Astrocyte (in vitro differentiated cells and primary cell): Measurements from ENCODE around the gene FBLN2.

Experiments
- CTCF ChIP-seq: IDR thresholded peaks from 2 replicates; pipeline ENCODE4 v1.5.1; 2011; ENCODE audit warnings: low read depth, mild to moderate bottlenecking, inconsistent platforms, low read length, moderate library complexity; ENCODE audit not compliant: insufficient read depth
- EZH2 ChIP-seq: IDR thresholded peaks from 2 replicates; pipeline ENCODE4 v1.6.1; 2012; ENCODE audit warnings: mild to moderate bottlenecking, low read length, inconsistent platforms; ENCODE audit not compliant: insufficient read depth

GRCh38 chr3:13543253-13543652 lies 5.7 kb upstream of the FBLN2 start:
- TF ChIP-seq CTCF (no peak), EZH2 (no peak)
